Astrocyte (in vitro differentiated cells and primary cell): ENCODE measurements around the gene DDC. TPM values are rescaled to one million over a fixed set of nuclear protein-coding genes. Genes with fewer than 3 reads are reported as not detected.

Source experiments
- DNase-seq: peaks from one replicate; pipeline ENCODE4 v3.0.0-alpha.2; 2010; ENCODE audit warnings: low read depth
- FAIRE-seq: peaks from 2 replicates; lab custom pipeline; 2011; peaks lifted over from hg19 to GRCh38; lab: Jason Lieb, UNC
- H2AFZ ChIP-seq: 2 replicates; pipeline ENCODE4 v1.6.0; 2012; ENCODE audit warnings: low read depth, low read length, inconsistent platforms
- H3K27ac ChIP-seq: 2 replicates; pipeline ENCODE4 v1.5.1; 2011; ENCODE audit warnings: low read depth, low read length, inconsistent platforms
- H3K27me3 ChIP-seq: 2 replicates; pipeline ENCODE4 v1.6.0; 2011; ENCODE audit warnings: low read length, inconsistent platforms; ENCODE audit not compliant: insufficient read depth
- H3K36me3 ChIP-seq: 2 replicates; pipeline ENCODE4 v1.5.1; 2011; ENCODE audit warnings: low read length, inconsistent platforms; ENCODE audit not compliant: insufficient read depth
- H3K4me1 ChIP-seq: 2 replicates; pipeline ENCODE4 v1.5.1; 2011; ENCODE audit warnings: low read length, inconsistent platforms; ENCODE audit not compliant: insufficient read depth
- H3K4me2 ChIP-seq: 2 replicates; pipeline ENCODE4 v1.6.0; 2012; ENCODE audit warnings: low read length, inconsistent platforms
- H3K4me3 ChIP-seq: 2 replicates; pipeline ENCODE4 v1.5.1; 2011; ENCODE audit warnings: low read depth, mild to moderate bottlenecking, low read length, inconsistent platforms; ENCODE audit not compliant: insufficient read depth
- H3K79me2 ChIP-seq: 2 replicates; pipeline ENCODE4 v1.6.0; 2012; ENCODE audit warnings: mild to moderate bottlenecking, low read length, inconsistent platforms; ENCODE audit not compliant: insufficient read depth
- H3K9ac ChIP-seq: 2 replicates; pipeline ENCODE4 v1.6.0; 2012; ENCODE audit warnings: mild to moderate bottlenecking, low read length, inconsistent platforms
- H3K9me3 ChIP-seq: 2 replicates; pipeline ENCODE4 v1.5.1; 2012; ENCODE audit warnings: low read depth, mild to moderate bottlenecking, low read length, inconsistent platforms; ENCODE audit not compliant: insufficient read depth
- H4K20me1 ChIP-seq: 2 replicates; pipeline ENCODE4 v1.6.0; 2012; ENCODE audit warnings: low read length, inconsistent platforms; ENCODE audit not compliant: insufficient read depth
- H3K27ac Mint-ChIP-seq: one replicate; pipeline ENCODE4 v1.8.0; 2021; ENCODE audit warnings: mild to moderate bottlenecking, mixed read lengths; ENCODE audit not compliant: unreplicated experiment
- H3K27me3 Mint-ChIP-seq: one replicate; pipeline ENCODE4 v1.8.0; 2021; ENCODE audit warnings: low read depth, mixed read lengths; ENCODE audit not compliant: unreplicated experiment
- H3K36me3 Mint-ChIP-seq: one replicate; pipeline ENCODE4 v1.8.0; 2021; ENCODE audit warnings: low read depth, mixed read lengths; ENCODE audit not compliant: unreplicated experiment
- H3K4me1 Mint-ChIP-seq: one replicate; pipeline ENCODE4 v1.8.0; 2021; ENCODE audit warnings: low read depth, mixed read lengths; ENCODE audit not compliant: unreplicated experiment
- H3K4me3 Mint-ChIP-seq: one replicate; pipeline ENCODE4 v1.8.0; 2021; ENCODE audit warnings: mild to moderate bottlenecking, moderate library complexity, mixed read lengths; ENCODE audit not compliant: unreplicated experiment
- H3K9me3 Mint-ChIP-seq: one replicate; pipeline ENCODE4 v1.8.0; 2021; ENCODE audit warnings: mild to moderate bottlenecking, mixed read lengths; ENCODE audit not compliant: unreplicated experiment
- CTCF ChIP-seq: IDR thresholded peaks from 2 replicates; pipeline ENCODE4 v1.5.1; 2011; ENCODE audit warnings: low read depth, mild to moderate bottlenecking, inconsistent platforms, low read length, moderate library complexity; ENCODE audit not compliant: insufficient read depth
- EZH2 ChIP-seq: IDR thresholded peaks from 2 replicates; pipeline ENCODE4 v1.6.1; 2012; ENCODE audit warnings: mild to moderate bottlenecking, low read length, inconsistent platforms; ENCODE audit not compliant: insufficient read depth
- total RNA-seq: library from RNA; stranded (reverse); gene quantifications from 2 replicates; pipeline ENCODE4 v1.2.1, GENCODE V29; 2021

The DDC gene
- total RNA-seq, 1 donor from 2014 or later = not detected

GRCh38 chr7:50426280-50427045, 138.7 kb downstream of the DDC start:
- H3K9me3 Mint-ChIP-seq = peaks cover 4% of the 10 kb centered on the region
- no peak for TF ChIP-seq CTCF
- no peak for TF ChIP-seq EZH2
- Histone ChIP-seq H2AFZ (no peak overlapping the region), H3K9me3 (no peaks in the 10 kb centered on the region), H4K20me1 (no peaks in the 10 kb centered on the region), H3K4me3 (no peak overlapping the region), H3K27ac (no peak overlapping the region), H3K36me3 (no peaks in the 10 kb centered on the region), H3K27me3 (no peaks in the 10 kb centered on the region), H3K4me2 (no peak overlapping the region), H3K9ac (no peak overlapping the region), H3K79me2 (no peaks in the 10 kb centered on the region), H3K4me1 (no peaks in the 10 kb centered on the region)
- no peaks in the 10 kb centered on the region for H3K36me3 Mint-ChIP-seq
- DNase-seq (no peak), FAIRE-seq (no peak)
- no peaks in the 10 kb centered on the region for H3K4me1 Mint-ChIP-seq
- peaks cover 8% of the 10 kb centered on the region for H3K27me3 Mint-ChIP-seq
- H3K27ac Mint-ChIP-seq = no peak overlapping the region
- no peak overlapping the region for H3K4me3 Mint-ChIP-seq

GRCh38 chr7:50425318-50425717, 139.9 kb downstream of the DDC start:
- Histone ChIP-seq H3K4me2 (no peak overlapping the region), H3K4me1 (no peaks in the 10 kb centered on the region), H3K27me3 (no peaks in the 10 kb centered on the region), H3K36me3 (no peaks in the 10 kb centered on the region), H3K9ac (no peak overlapping the region), H3K79me2 (no peaks in the 10 kb centered on the region), H3K4me3 (no peak overlapping the region), H2AFZ (no peak overlapping the region), H3K27ac (no peak overlapping the region), H3K9me3 (no peaks in the 10 kb centered on the region), H4K20me1 (no peaks in the 10 kb centered on the region)
- Mint-ChIP-seq H3K27me3 (peaks cover 8% of the 10 kb centered on the region), H3K4me1 (no peaks in the 10 kb centered on the region), H3K4me3 (no peak overlapping the region), H3K9me3 (peaks cover 4% of the 10 kb centered on the region), H3K27ac (no peak overlapping the region), H3K36me3 (no peaks in the 10 kb centered on the region)
- TF ChIP-seq EZH2 = no peak
- no peak for TF ChIP-seq CTCF
- no peak for FAIRE-seq
- no peak for DNase-seq

- FAIRE-seq (no peak), DNase-seq (no peak)
- Histone ChIP-seq H3K79me2 (no peaks in the 10 kb centered on the region), H3K27ac (no peak overlapping the region), H3K4me3 (no peak overlapping the region), H3K4me1 (no peaks in the 10 kb centered on the region), H3K9ac (no peak overlapping the region), H3K4me2 (no peak overlapping the region), H3K36me3 (no peaks in the 10 kb centered on the region), H3K27me3 (no peaks in the 10 kb centered on the region), H3K9me3 (no peaks in the 10 kb centered on the region), H4K20me1 (no peaks in the 10 kb centered on the region), H2AFZ (no peak overlapping the region)
- H3K27ac Mint-ChIP-seq = no peak overlapping the region
- H3K4me3 Mint-ChIP-seq = no peak overlapping the region
- H3K4me1 Mint-ChIP-seq = peaks cover 6% of the 10 kb centered on the region
- TF ChIP-seq EZH2 (no peak), CTCF (no peak)
- H3K36me3 Mint-ChIP-seq = no peaks in the 10 kb centered on the region
- H3K27me3 Mint-ChIP-seq = peaks cover 8% of the 10 kb centered on the region
- H3K9me3 Mint-ChIP-seq = peaks cover 4% of the 10 kb centered on the region
These were observed 141.3 kb downstream of the DDC start for GRCh38 chr7:50423860-50424259.
